GM12878 (cell line): ENCODE measurements around the gene PCSK6. TPM values are rescaled to one million over a fixed set of nuclear protein-coding genes. Genes with fewer than 3 reads are reported as not detected.

Experiments used
- ATAC-seq: fragments of 200-7000 bp; cut with Tn5 transposase; 3 replicates; pipeline ENCODE4 v1.9.1; 2020; ENCODE audit warnings: mild to moderate bottlenecking, moderate library complexity
- BruUV-seq: library from RNA; stranded (reverse); fragments of 400-500 nt; replicated peaks from 2 replicates; lab custom pipeline; 2021; lab: Mats Ljungman, UMichigan
- CTCF ChIA-PET: fragments of 300-600 bp; sonication (Branson Sonifier 250); formaldehyde crosslinking; extraction: SDS; loops from one replicate; lab custom pipeline; 2021; ENCODE audit warnings: inconsistent platforms; lab: Yijun Ruan, JAX
- POLR2A ChIA-PET: fragments of 350-600 bp; formaldehyde crosslinking; extraction: SDS; loops from one replicate; lab custom pipeline; 2021; ENCODE audit warnings: inconsistent platforms; lab: Charles Lee
- RAD21 ChIA-PET: fragments of 300-600 bp; sonication (Branson Sonifier 250); formaldehyde crosslinking; loops from one replicate; lab custom pipeline; 2023; ENCODE audit warnings: antibody characterized with exemption; ENCODE audit not compliant: unreplicated experiment; lab: Charles Lee
- SMC1A ChIA-PET: fragments of 300-600 bp; sonication (Branson Sonifier 250); formaldehyde crosslinking; loops from one replicate; lab custom pipeline; 2023; ENCODE audit not compliant: unreplicated experiment, uncharacterized antibody; lab: Charles Lee
- DNase-seq: peaks from one replicate; pipeline ENCODE4 v3.0.0-alpha.2; 2011; ENCODE audit warnings: low read depth, low spot score
- FAIRE-seq: peaks from 3 replicates; lab custom pipeline; 2011; peaks lifted over from hg19 to GRCh38; lab: Jason Lieb, UNC
- H2AFZ ChIP-seq: 2 replicates; pipeline ENCODE4 v1.6.0; 2011; ENCODE audit warnings: low read depth, low read length, control low read depth; ENCODE audit not compliant: control insufficient read depth
- H3K27ac ChIP-seq: 2 replicates; pipeline ENCODE4 v1.5.1; 2011; ENCODE audit warnings: control low read depth; ENCODE audit not compliant: control insufficient read depth, insufficient read depth
- H3K27me3 ChIP-seq, 2 experiments: replicated peaks in 1 of 2; 2 replicates each; pipeline versions ENCODE4 v1.6.0 to v1.6.1; 2011; ENCODE audit warnings: low read length in 1 of 2; ENCODE audit not compliant: control insufficient read depth in 2 of 2, insufficient read depth in 2 of 2
- H3K36me3 ChIP-seq, 2 experiments: 2 replicates each; pipeline ENCODE4 v1.5.1; 2011; ENCODE audit warnings: low read length in 1 of 2; ENCODE audit not compliant: control insufficient read depth in 2 of 2, insufficient read depth in 2 of 2
- H3K4me1 ChIP-seq: 2 replicates; pipeline ENCODE4 v1.6.1; 2011; ENCODE audit warnings: mild to moderate bottlenecking, low read length, moderate library complexity, mixed read lengths; ENCODE audit not compliant: control insufficient read depth, insufficient read depth
- H3K4me2 ChIP-seq: 2 replicates; pipeline ENCODE4 v1.6.0; 2011; ENCODE audit warnings: control low read depth; ENCODE audit not compliant: control insufficient read depth, insufficient read depth
- H3K4me3 ChIP-seq: fragments of 200-600 bp; sonication (generic); 2 replicates; pipeline ENCODE4 v1.5.1; 2016
- H3K79me2 ChIP-seq: 2 replicates; pipeline ENCODE4 v1.6.0; 2011; ENCODE audit warnings: low read length; ENCODE audit not compliant: control insufficient read depth, insufficient read depth
- H3K9ac ChIP-seq: 2 replicates; pipeline ENCODE4 v1.8.0; 2011; ENCODE audit warnings: low read length, control low read depth, mixed read lengths; ENCODE audit not compliant: control insufficient read depth, insufficient read depth
- H3K9me3 ChIP-seq: replicated peaks from 3 replicates; pipeline ENCODE4 v1.5.1; 2011; ENCODE audit warnings: mild to moderate bottlenecking, low read length; ENCODE audit not compliant: control insufficient read depth, insufficient read depth
- H4K20me1 ChIP-seq: 2 replicates; pipeline ENCODE4 v1.6.0; 2011; ENCODE audit not compliant: control insufficient read depth, insufficient read depth
- ATF2 ChIP-seq: IDR thresholded peaks from 2 replicates; pipeline ENCODE4 v1.6.1; 2012; ENCODE audit warnings: low read length, inconsistent platforms
- BHLHE40 ChIP-seq, 2 experiments: fragments of 450-650 bp in 1 of 2; IDR thresholded peaks; 2 replicates each; pipeline ENCODE4 v1.6.1; 2011 to 2017; ENCODE audit warnings: low read depth in 2 of 2, borderline replicate concordance in 1 of 2, improper control_type of control experiment in 1 of 2, low read length in 1 of 2, mild to moderate bottlenecking in 1 of 2
- BRCA1 ChIP-seq: IDR thresholded peaks from 2 replicates; pipeline ENCODE4 v1.6.1; 2011; ENCODE audit warnings: low read depth, low read length, improper control_type of control experiment
- CBFB ChIP-seq: IDR thresholded peaks from 2 replicates; pipeline ENCODE4 v1.6.1; 2016; ENCODE audit warnings: antibody characterized with exemption, low read depth
- MEF2A ChIP-seq: IDR thresholded peaks from 2 replicates; pipeline ENCODE4 v1.6.1; 2011; ENCODE audit warnings: low read depth, mild to moderate bottlenecking, low read length, moderate library complexity; ENCODE audit not compliant: insufficient read depth
- NR2C1 ChIP-seq: fragments of 450-650 bp; IDR thresholded peaks from 2 replicates; pipeline ENCODE4 v1.6.1; 2017; ENCODE audit warnings: antibody characterized with exemption, mild to moderate bottlenecking, moderate library complexity
- RFX5 ChIP-seq: IDR thresholded peaks from 2 replicates; pipeline ENCODE4 v1.6.1; 2011; ENCODE audit warnings: low read depth, low read length, improper control_type of control experiment
- SREBF1 ChIP-seq: IDR thresholded peaks from 2 replicates; pipeline ENCODE4 v1.6.1; 2012; ENCODE audit warnings: mild to moderate bottlenecking, low read length
- SREBF2 ChIP-seq: IDR thresholded peaks from 2 replicates; pipeline ENCODE4 v1.6.1; 2012; ENCODE audit warnings: mild to moderate bottlenecking, low read length
- TBL1XR1 ChIP-seq: IDR thresholded peaks from 2 replicates; pipeline ENCODE4 v1.6.1; 2012; ENCODE audit warnings: low read depth, low read length, improper control_type of control experiment
- WRNIP1 ChIP-seq: IDR thresholded peaks from 2 replicates; pipeline ENCODE4 v1.6.1; 2011; ENCODE audit warnings: low read depth, low read length, improper control_type of control experiment, borderline replicate concordance
- ZNF217 ChIP-seq: fragments of 450-650 bp; IDR thresholded peaks from 2 replicates; pipeline ENCODE4 v1.6.1; 2017; ENCODE audit warnings: antibody characterized with exemption, mild to moderate bottlenecking
- ZSCAN29 ChIP-seq: fragments of 450-650 bp; IDR thresholded peaks from 2 replicates; pipeline ENCODE4 v1.6.1; 2017; ENCODE audit warnings: mild to moderate bottlenecking, moderate library complexity
- ZZZ3 ChIP-seq: IDR thresholded peaks from 2 replicates; pipeline ENCODE4 v1.6.1; 2011; ENCODE audit warnings: low read depth; ENCODE audit not compliant: control insufficient read depth, insufficient read length
- WGBS: methylation state at CpG from one replicate; pipeline ENCODE4 v1.1.6; 2016; ENCODE audit warnings: low lambda C conversion rate; ENCODE audit not compliant: insufficient replicate concordance, insufficient coverage; ENCODE audit errors: missing lambda C conversion rate; 5-methylcytosine and 5-hydroxymethylcytosine counted together
- in situ Hi-C: fragments of 300-500 bp; cut with MboI; formaldehyde crosslinking; loops from 9 replicates; pipeline ENCODE4 v1.14.3; 2018; ENCODE audit warnings: mixed read lengths
- intact Hi-C: fragments of 100-400 bp; cut with micrococcal nuclease; formaldehyde crosslinking; loops from one replicate; pipeline ENCODE4 v1.14.2; 2022; ENCODE audit not compliant: unreplicated experiment
- polyA plus RNA-seq, 11 experiments: library from polyadenylated mRNA; depleted of rRNA in 4 of 11; unstranded in 6 of 11; stranded (reverse) in 5 of 11; fragments of >200 nt; fragmentation: Nextera tagmentation in 4 of 11; fragmentation: Illumina TruSeq in 1 of 11; extraction: Ambion mirVana in 4 of 11; extraction: Trizol in 1 of 11; gene quantifications; 1 replicate in 1 of 11; 2 replicates in 10 of 11; pipeline versions ENCODE4 v1.2.1 to v1.2.3, GENCODE V29; 2011 to 2016; ENCODE audit warnings: inconsistent platforms in 2 of 11, missing spikeins in 2 of 11, low read depth in 1 of 11
- total RNA-seq, 4 experiments: library from RNA; depleted of rRNA in 3 of 4; stranded (reverse); fragments of >200 nt in 3 of 4; fragmentation: Illumina TruSeq in 1 of 4; extraction: Trizol in 1 of 4; gene quantifications; 2 replicates each; pipeline versions ENCODE4 v1.2.1 to v1.2.3, GENCODE V29; 2013 to 2021

PCSK6 gene
- total and polyA plus RNA-seq, 10 of the 15 experiments (the other 5 are each of a cell fraction or from before 2014, with no cell fraction given) = 0.19 to 0.67 (median 0.25) TPM; not detected in 4

- H3K4me3 ChIP-seq = no peak overlapping the region
- peaks cover 3% of the 10 kb centered on the region; the same call in 2 of the 3 replicates for H3K9me3 ChIP-seq
- intact Hi-C loops (no loop called here), in situ Hi-C loops (no loop called here)
- no peak for ATAC-seq
- ChIA-PET POLR2A (no interaction called here), RAD21 (no interaction called here), CTCF (no interaction called here), SMC1A (no interaction called here)
- H2AFZ ChIP-seq = no peak overlapping the region
- no peak overlapping the region for H3K4me2 ChIP-seq
- no peak overlapping the region for H3K27ac ChIP-seq
- no peak for FAIRE-seq
- no TSS peak for BruUV-seq
- H3K36me3 ChIP-seq = no peaks in the 10 kb centered on the region
- no peak for DNase-seq
- TF ChIP-seq ZNF217 = no peak
- TF ChIP-seq NR2C1 = no peak
- no peak for TF ChIP-seq CBFB
- no peak for TF ChIP-seq ZZZ3
- no peak for TF ChIP-seq ZSCAN29
- no peak for TF ChIP-seq TBL1XR1
- no peak for TF ChIP-seq SREBF1
- no peak for TF ChIP-seq ATF2
- no peak for TF ChIP-seq RFX5
- TF ChIP-seq BRCA1 = no peak
- no peak for TF ChIP-seq WRNIP1
- no peak for TF ChIP-seq BHLHE40 (IDR thresholded peaks at IDR 0.05; ENCODE audit: borderline replicate concordance in 1 of 2, low read depth in 2 of 2, low read length in 1 of 2)
- TF ChIP-seq SREBF2 = no peak
- TF ChIP-seq MEF2A = no peak
- peaks cover 0 to 5% of the 10 kb centered on the region in 2 experiments; a peak in 3 of 4 replicates for H3K27me3 ChIP-seq
- H3K79me2 ChIP-seq = no peaks in the 10 kb centered on the region
- no peaks in the 10 kb centered on the region for H3K4me1 ChIP-seq
- no peaks in the 10 kb centered on the region for H4K20me1 ChIP-seq
- 30% methylated on average over 14 of the region's 14 CpGs for WGBS
- no peak overlapping the region for H3K9ac ChIP-seq
Measured at GRCh38 chr15:101328001-101328400, 161.5 kb downstream of the PCSK6 start.
